HG03045 (cell line): ENCODE data around the gene HBG1.
A peak's percentile ranks its signal among the peaks of the same experiment; 100 is the strongest.

Experiments
- ATAC-seq: cut with Tn5 transposase; IDR thresholded peaks from one replicate; pipeline ENCODE4 v1.9.1; 2021; ENCODE audit warnings: mild to moderate bottlenecking, moderate library complexity; ENCODE audit not compliant: unreplicated experiment

HBG1 gene

GRCh38 chr11:5247472-5248192 is 2.0 kb downstream of the HBG1 start:
- ATAC-seq, result no peak

- ATAC-seq, result no peak
Measured at GRCh38 chr11:5246772-5247471, 2.7 kb downstream of the HBG1 start.

DNA sequence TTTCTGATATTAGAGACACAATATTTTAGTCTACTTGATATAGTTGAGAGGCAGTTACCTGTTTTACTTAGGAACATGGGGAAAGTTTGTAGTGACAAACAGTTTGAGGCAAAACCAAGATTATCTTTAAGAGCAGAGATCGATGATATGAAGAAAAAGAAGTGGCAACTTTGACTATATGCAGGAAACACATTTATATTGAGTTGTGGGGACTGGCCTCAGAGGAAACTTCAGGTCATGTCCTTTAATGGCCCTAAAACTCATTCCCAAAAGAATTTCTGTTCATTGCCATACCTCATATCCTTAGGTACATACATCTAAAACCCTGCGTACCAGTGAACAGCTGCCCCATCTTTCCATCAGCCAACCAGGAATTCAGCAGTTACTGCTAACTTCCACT is 4.5 kb downstream of the HBG1 start:
- no peak for ATAC-seq

DNA sequence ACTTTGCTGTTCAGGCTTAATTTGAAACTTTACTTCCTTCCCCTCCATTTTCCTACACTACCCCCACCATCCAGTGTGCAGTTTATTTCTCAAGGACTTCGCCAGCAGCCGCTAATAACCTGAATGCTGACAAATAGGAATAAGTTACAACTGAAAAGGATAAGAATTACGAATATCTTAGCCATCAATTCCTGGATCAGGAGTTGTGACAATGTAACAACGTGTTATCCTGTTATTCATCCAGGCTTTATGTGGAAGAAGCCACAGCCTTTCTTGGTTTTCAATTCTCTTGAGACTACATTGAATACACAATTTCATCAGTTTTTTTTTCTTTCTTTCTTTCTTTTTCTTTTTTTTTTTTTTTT is 5.9 kb downstream of the HBG1 start:
- ATAC-seq, result no peak

GRCh38 chr11:5242933-5243815 is 6.5 kb downstream of the HBG1 start:
- ATAC-seq, result no peak

DNA sequence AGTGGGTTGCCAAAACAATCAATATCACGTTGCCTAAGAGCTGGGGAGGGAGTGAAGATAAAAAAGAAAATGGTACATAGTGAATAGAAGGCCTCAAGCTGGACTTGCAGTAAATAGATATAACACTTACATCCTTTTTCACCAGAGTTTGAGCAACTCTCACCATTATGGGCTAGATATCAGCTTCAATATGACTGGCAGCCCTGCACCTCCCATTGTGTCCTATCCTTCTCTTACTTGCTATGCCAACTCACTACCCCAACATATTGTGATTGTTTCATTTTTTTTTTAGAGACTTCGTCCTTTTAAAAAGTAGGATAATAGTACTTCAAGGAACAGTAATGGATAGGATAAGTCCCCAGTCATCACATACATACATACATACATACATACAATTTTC is 7.4 kb downstream of the HBG1 start:
- no peak for ATAC-seq

- no peak for ATAC-seq
Measured at GRCh38 chr11:5241458-5241857, 8.2 kb downstream of the HBG1 start.

GRCh38 chr11:5240458-5240857 is 9.2 kb downstream of the HBG1 start:
- ATAC-seq, result no peak

GRCh38 chr11:5240056-5240455 is 9.6 kb downstream of the HBG1 start:
- no peak for ATAC-seq

GRCh38 chr11:5239046-5239445 is 10.6 kb downstream of the HBG1 start:
- no peak for ATAC-seq

DNA sequence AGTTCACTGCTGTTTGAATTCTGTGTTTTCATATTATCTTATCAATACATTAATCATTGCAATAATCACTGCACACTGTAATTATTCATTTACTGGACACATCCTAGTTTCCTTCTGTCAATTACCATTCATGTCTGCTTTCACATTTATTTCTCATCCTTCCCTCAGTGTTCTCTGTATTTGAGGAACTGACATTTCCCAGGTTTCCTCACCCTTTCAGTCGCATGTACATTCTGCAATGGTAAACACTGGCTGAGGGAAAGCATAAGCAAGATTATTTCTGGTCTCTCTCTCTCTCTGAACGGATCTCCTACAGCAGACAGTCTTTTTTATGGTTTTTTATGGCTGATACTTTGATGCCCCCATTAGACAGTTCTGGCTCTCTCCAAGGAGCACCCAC is 11.2 kb downstream of the HBG1 start:
- no peak for ATAC-seq

DNA sequence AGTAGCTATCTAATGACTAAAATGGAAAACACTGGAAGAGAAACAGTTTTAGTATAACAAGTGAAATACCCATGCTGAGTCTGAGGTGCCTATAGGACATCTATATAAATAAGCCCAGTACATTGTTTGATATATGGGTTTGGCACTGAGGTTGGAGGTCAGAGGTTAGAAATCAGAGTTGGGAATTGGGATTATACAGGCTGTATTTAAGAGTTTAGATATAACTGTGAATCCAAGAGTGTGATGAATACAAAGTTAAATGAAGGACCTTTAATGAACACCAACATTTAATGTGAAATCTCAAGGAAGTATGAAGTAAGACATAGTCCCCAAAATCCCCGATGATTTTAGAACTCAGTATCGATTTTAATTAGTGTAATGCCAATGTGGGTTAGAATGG is 12.2 kb downstream of the HBG1 start:
- ATAC-seq, result no peak

DNA sequence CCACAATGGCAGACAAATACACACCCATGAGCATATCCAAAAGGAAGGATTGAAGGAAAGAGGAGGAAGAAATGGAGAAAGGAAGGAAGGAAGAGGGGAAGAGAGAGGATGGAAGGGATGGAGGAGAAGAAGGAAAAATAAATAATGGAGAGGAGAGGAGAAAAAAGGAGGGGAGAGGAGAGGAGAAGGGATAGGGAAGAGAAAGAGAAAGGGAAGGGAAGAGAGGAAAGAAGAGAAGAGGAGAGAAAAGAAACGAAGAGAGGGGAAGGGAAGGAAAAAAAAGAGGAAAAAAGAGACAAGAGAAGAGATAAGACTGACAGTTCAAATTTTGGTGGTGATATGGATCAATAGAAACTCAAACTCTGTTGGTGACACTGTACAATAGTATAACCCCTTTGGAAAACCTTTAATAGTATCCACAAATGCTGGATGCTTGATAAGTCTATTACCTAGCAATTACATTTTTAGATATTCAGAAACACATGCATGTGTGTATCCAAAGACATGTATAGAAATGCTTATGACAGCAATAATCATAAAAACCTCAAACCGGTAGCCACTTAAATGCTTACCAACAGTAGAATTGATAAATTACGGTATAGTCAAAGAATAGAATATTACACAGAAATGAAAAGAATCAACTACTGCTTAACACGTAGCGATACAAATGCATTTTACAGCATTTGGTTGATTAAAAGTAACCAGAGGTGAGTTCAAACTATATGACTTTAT is 14.1 kb downstream of the HBG1 start:
- no peak for ATAC-seq

GRCh38 chr11:5234381-5234834 is 15.2 kb downstream of the HBG1 start, which contains the start of gene HBD:
Gene HBD, minus strand, starts transcription at chr11:5234483. Its CDS starts 50 bp downstream, at chr11:5234433.
- ATAC-seq, result no peak

DNA sequence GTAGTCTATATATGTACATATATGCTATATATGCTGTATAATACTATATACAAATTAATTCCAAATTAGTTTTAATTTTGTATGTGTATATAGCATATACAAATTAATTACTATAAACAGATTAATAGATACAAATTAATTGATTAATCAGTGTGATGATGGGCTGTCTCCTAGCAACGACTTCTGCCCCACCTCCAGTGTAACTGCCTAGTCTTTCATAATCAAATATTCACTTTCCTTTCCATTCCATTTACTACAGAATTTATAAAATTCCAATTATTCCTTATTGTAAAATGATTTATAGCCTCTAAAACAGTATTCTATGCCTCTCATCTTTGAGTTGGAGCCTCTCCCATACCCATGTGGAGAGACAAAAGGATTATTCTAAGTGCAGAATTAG is 16.4 kb downstream of the HBG1 start:
- ATAC-seq, result no peak

DNA sequence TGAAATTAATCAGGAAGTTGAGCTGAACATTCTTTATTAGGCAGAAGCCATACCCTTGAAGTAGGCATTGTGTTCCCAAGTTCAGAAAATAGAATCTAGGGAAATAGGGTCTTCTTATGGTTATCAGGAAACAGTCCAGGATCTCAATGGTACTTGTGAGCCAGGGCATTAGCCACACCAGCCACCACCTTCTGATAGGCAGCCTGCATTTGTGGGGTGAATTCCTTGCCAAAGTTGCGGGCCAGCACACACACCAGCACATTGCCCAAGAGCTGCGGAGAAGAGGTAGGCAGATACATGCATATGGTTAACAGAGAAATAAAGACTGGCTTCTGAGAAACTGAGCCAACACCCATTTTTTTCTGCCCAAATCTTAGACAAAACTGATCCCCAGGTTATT is 16.8 kb downstream of the HBG1 start:
- ATAC-seq, result no peak

- no peak for ATAC-seq
Measured at GRCh38 chr11:5232176-5232575, 17.5 kb downstream of the HBG1 start.

GRCh38 chr11:5231111-5231510 is 18.5 kb downstream of the HBG1 start:
- ATAC-seq, result no peak

DNA sequence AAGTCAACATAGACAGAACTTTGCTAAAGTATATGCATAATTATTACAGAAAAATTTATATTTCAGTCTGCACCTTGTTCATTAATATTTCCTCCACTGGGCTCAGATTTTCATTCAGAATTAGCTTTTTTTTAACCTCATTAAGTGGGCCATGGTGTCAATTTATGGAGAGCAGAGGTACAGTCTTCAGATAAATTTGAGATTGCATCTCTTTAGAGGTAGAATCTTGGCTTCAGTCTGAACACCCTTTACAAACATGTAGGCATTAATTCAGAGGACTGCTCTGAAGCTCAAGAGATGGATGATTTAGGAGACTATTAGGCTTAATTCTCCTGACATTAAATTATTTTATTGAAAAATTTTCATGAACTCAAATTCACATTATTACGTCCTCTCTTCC is 19.4 kb downstream of the HBG1 start:
- ATAC-seq, result no peak

DNA sequence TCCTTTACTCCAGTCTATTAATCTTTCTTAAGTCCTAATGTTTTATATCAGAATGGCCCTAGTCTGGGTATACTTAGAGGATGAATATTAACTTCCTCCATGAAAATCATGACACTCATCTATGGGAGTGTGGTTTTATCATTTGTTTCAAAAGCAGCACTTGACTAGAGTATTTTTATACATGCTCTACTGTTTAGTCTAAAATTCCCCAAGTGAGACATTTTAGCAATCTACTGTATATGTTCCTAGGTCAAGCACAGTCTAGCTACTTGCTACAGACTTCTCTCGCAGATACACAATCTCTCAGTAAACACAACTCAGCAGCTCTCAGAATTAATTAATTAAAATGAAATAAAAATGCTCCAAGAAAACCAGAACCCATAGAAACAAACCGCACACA is 19.9 kb downstream of the HBG1 start:
- no peak for ATAC-seq

DNA sequence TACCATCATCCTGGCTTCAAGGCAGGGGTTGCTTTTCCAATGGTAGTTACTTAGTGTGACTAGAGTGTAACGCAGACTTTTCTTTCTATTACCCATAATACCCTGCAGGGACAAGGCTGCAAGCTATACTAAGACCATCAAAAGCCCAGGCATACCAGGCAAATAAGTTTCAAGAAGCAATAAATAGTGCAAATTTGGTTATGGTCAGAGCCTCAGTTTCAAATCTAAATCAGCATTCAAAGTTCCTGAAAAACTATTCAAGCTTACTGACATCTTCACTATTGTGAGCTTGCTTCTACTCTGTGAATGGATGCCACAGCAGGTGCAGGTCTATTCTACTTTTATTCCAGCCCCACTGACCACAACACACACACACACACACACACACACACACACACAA is 20.3 kb downstream of the HBG1 start:
- peak; percentile 47 for ATAC-seq
